DND-41 (cell line): ENCODE results near the gene PPOX.
A peak's percentile ranks its signal among the peaks of the same experiment; 100 is the strongest.

Experiments used
- EZH2 ChIP-seq: IDR thresholded peaks from 3 replicates; pipeline ENCODE4 v1.6.1; 2012; ENCODE audit warnings: borderline replicate concordance, low read depth, mild to moderate bottlenecking, moderate library complexity, low read length, inconsistent platforms; ENCODE audit not compliant: severe bottlenecking
- TF ChIP-seq, protein P1 (sequence below): IDR thresholded peaks from 2 replicates; pipeline ENCODE4 v1.5.1; 2012; ENCODE audit warnings: borderline replicate concordance, low read length, moderate library complexity, mild to moderate bottlenecking; ENCODE audit not compliant: poor library complexity, severe bottlenecking; ENCODE audit errors: extremely low read depth

GRCh38 chr1:161177112-161177935 lies 11.1 kb downstream of the PPOX start, which contains the start of gene B4GALT3:
- TF ChIP-seq, protein P1, sequence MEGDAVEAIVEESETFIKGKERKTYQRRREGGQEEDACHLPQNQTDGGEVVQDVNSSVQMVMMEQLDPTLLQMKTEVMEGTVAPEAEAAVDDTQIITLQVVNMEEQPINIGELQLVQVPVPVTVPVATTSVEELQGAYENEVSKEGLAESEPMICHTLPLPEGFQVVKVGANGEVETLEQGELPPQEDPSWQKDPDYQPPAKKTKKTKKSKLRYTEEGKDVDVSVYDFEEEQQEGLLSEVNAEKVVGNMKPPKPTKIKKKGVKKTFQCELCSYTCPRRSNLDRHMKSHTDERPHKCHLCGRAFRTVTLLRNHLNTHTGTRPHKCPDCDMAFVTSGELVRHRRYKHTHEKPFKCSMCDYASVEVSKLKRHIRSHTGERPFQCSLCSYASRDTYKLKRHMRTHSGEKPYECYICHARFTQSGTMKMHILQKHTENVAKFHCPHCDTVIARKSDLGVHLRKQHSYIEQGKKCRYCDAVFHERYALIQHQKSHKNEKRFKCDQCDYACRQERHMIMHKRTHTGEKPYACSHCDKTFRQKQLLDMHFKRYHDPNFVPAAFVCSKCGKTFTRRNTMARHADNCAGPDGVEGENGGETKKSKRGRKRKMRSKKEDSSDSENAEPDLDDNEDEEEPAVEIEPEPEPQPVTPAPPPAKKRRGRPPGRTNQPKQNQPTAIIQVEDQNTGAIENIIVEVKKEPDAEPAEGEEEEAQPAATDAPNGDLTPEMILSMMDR: peak; percentile 40
- no peak for TF ChIP-seq EZH2
